H9 (cell line): ENCODE measurements around the gene CAPG. TPM values are rescaled to one million over a fixed set of nuclear protein-coding genes. Genes with fewer than 3 reads are reported as not detected.
"Not testable (repeated sequence)": the region's sequence is repeated elsewhere in the genome, so short reads cannot be mapped to it uniquely, and the experiment has no call there.

ENCODE experiments used
- DNase-seq: peaks from one replicate; pipeline ENCODE4 v3.0.0-alpha.2; 2017
- H2AFZ ChIP-seq: one replicate; pipeline ENCODE4 v1.6.1; 2013; ENCODE audit warnings: mild to moderate bottlenecking, low read length, control low read depth, moderate library complexity
- H2AK5ac ChIP-seq: 2 replicates; pipeline ENCODE4 v1.6.1; 2013; ENCODE audit warnings: low read length, control low read depth, mixed read lengths; ENCODE audit not compliant: insufficient read length
- H2BK120ac ChIP-seq: one replicate; pipeline ENCODE4 v1.6.1; 2013; ENCODE audit warnings: low read depth, mild to moderate bottlenecking, low read length, control low read depth, inconsistent platforms; ENCODE audit not compliant: poor library complexity, severe bottlenecking
- H2BK12ac ChIP-seq: 2 replicates; pipeline ENCODE4 v1.6.1; 2013; ENCODE audit warnings: low read length, control low read depth, mixed read lengths, low read depth; ENCODE audit not compliant: insufficient read length
- H2BK15ac ChIP-seq: 2 replicates; pipeline ENCODE4 v1.6.1; 2013; ENCODE audit warnings: low read depth, low read length, control low read depth
- H2BK20ac ChIP-seq: one replicate; pipeline ENCODE4 v1.6.1; 2013; ENCODE audit warnings: low read depth, mild to moderate bottlenecking, low read length, control low read depth, inconsistent platforms; ENCODE audit not compliant: poor library complexity, severe bottlenecking
- H2BK5ac ChIP-seq: 2 replicates; pipeline ENCODE4 v1.6.1; 2013; ENCODE audit warnings: low read length, control low read depth, mixed read lengths; ENCODE audit not compliant: insufficient read length
- H3K14ac ChIP-seq: 2 replicates; pipeline ENCODE4 v1.6.1; 2013; ENCODE audit warnings: low read length, control low read depth; ENCODE audit not compliant: insufficient read depth
- H3K18ac ChIP-seq: 2 replicates; pipeline ENCODE4 v1.6.1; 2013; ENCODE audit warnings: low read depth, mild to moderate bottlenecking, mixed read lengths, low read length, control low read depth; ENCODE audit not compliant: insufficient read length
- H3K23ac ChIP-seq: 2 replicates; pipeline ENCODE4 v1.6.1; 2013; ENCODE audit warnings: low read length, control low read depth, mixed read lengths, low read depth; ENCODE audit not compliant: insufficient read length
- H3K23me2 ChIP-seq: 2 replicates; pipeline ENCODE4 v1.6.1; 2013; ENCODE audit warnings: low read depth, mild to moderate bottlenecking, mixed read lengths, low read length, control low read depth; ENCODE audit not compliant: insufficient read length, poor library complexity, severe bottlenecking
- H3K27ac ChIP-seq: 2 replicates; pipeline ENCODE4 v1.5.1; 2013; ENCODE audit warnings: low read length, control low read depth, mixed read lengths, low read depth; ENCODE audit not compliant: insufficient read length
- H3K27me3 ChIP-seq: 2 replicates; pipeline ENCODE4 v1.6.1; 2013; ENCODE audit warnings: low read length, control low read depth, inconsistent platforms; ENCODE audit not compliant: insufficient read depth
- H3K4ac ChIP-seq: 2 replicates; pipeline ENCODE4 v1.6.1; 2013; ENCODE audit warnings: low read depth, mild to moderate bottlenecking, control low read depth, inconsistent platforms, low read length, moderate library complexity
- H3K4me1 ChIP-seq: 2 replicates; pipeline ENCODE4 v1.6.1; 2013; ENCODE audit warnings: low read length, control low read depth, inconsistent platforms; ENCODE audit not compliant: insufficient read depth
- H3K4me2 ChIP-seq: 2 replicates; pipeline ENCODE4 v1.6.1; 2013; ENCODE audit warnings: low read length, control low read depth, mixed read lengths; ENCODE audit not compliant: insufficient read length, insufficient read depth
- H3K56ac ChIP-seq: 2 replicates; pipeline ENCODE4 v1.6.1; 2013; ENCODE audit warnings: low read depth, mild to moderate bottlenecking, mixed read lengths, low read length, control low read depth; ENCODE audit not compliant: insufficient read length
- H3K79me1 ChIP-seq: 2 replicates; pipeline ENCODE4 v1.6.1; 2013; ENCODE audit warnings: low read depth, mild to moderate bottlenecking, moderate library complexity, low read length, control low read depth, inconsistent platforms; ENCODE audit not compliant: insufficient read depth, poor library complexity, severe bottlenecking
- H3K79me2 ChIP-seq: 2 replicates; pipeline ENCODE4 v1.6.1; 2013; ENCODE audit warnings: low read length, control low read depth, inconsistent platforms; ENCODE audit not compliant: insufficient read depth
- H3K9ac ChIP-seq: 2 replicates; pipeline ENCODE4 v1.6.1; 2013; ENCODE audit warnings: low read length, control low read depth, mixed read lengths; ENCODE audit not compliant: insufficient read length; ENCODE audit errors: extremely low read depth
- H3K9me3 ChIP-seq: one replicate; pipeline ENCODE4 v1.6.1; 2013; ENCODE audit warnings: low read depth, low read length, inconsistent platforms; ENCODE audit not compliant: control insufficient read depth
- H3T11ph ChIP-seq: one replicate; pipeline ENCODE4 v1.6.1; 2013; ENCODE audit warnings: mild to moderate bottlenecking, low read length, control low read depth, inconsistent platforms
- H4K20me1 ChIP-seq: one replicate; pipeline ENCODE4 v1.6.1; 2013; ENCODE audit not compliant: control insufficient read depth, insufficient read length, insufficient read depth
- H4K5ac ChIP-seq: 2 replicates; pipeline ENCODE4 v1.6.1; 2013; ENCODE audit warnings: low read depth, mild to moderate bottlenecking, mixed read lengths, low read length, control low read depth; ENCODE audit not compliant: insufficient read length
- H4K8ac ChIP-seq: replicated peaks from 2 replicates; pipeline ENCODE4 v1.6.1; 2013; ENCODE audit warnings: low read length, control low read depth, mixed read lengths, low read depth; ENCODE audit not compliant: insufficient read length
- H4K91ac ChIP-seq: 2 replicates; pipeline ENCODE4 v1.6.1; 2013; ENCODE audit warnings: low read depth, mild to moderate bottlenecking, moderate library complexity, mixed read lengths, low read length, control low read depth; ENCODE audit not compliant: insufficient read length
- H3K27ac Mint-ChIP-seq, 3 experiments: 2 replicates in 2 of 3; 3 replicates in 1 of 3; pipeline ENCODE4 v1.8.0; 2020 to 2021; ENCODE audit warnings: mixed read lengths in 3 of 3, mild to moderate bottlenecking in 1 of 3, moderate library complexity in 1 of 3
- H3K27me3 Mint-ChIP-seq: 2 replicates; pipeline ENCODE4 v1.8.0; 2021; ENCODE audit warnings: low read depth, mild to moderate bottlenecking, moderate library complexity, mixed read lengths
- H3K36me3 Mint-ChIP-seq, 3 experiments: 2 replicates in 2 of 3; 3 replicates in 1 of 3; pipeline ENCODE4 v1.8.0; 2020 to 2021; ENCODE audit warnings: low read depth in 3 of 3, mixed read lengths in 3 of 3; ENCODE audit not compliant: insufficient read depth in 1 of 3
- H3K4me1 Mint-ChIP-seq, 2 experiments: 2 replicates each; pipeline ENCODE4 v1.8.0; 2020; ENCODE audit warnings: mixed read lengths in 2 of 2
- H3K4me3 Mint-ChIP-seq, 2 experiments: 2 replicates in 1 of 2; 3 replicates in 1 of 2; pipeline ENCODE4 v1.8.0; 2020 to 2021; ENCODE audit warnings: mild to moderate bottlenecking in 2 of 2, mixed read lengths in 2 of 2, moderate library complexity in 1 of 2
- H3K9me3 Mint-ChIP-seq, 2 experiments: 2 replicates in 1 of 2; 3 replicates in 1 of 2; pipeline ENCODE4 v1.8.0; 2020; ENCODE audit warnings: mild to moderate bottlenecking in 2 of 2, mixed read lengths in 2 of 2, moderate library complexity in 1 of 2
- WGBS: extraction: QIAGEN DNeasy Blood & Tissue Kit; methylation state at CpG from one replicate; pipeline ENCODE4 v1.1.7; 2013; ENCODE audit warnings: missing lambda C conversion rate, low lambda C conversion rate, mixed read lengths; ENCODE audit not compliant: insufficient read length; ENCODE audit errors: extremely low coverage; 5-methylcytosine and 5-hydroxymethylcytosine counted together
- total RNA-seq: library from RNA; stranded (reverse); gene quantifications from 2 replicates; pipeline ENCODE4 v1.2.1, GENCODE V29; 2021
- TF ChIP-seq, protein P1 (sequence below): fragments of 200-600 bp; sonication (generic); conservative IDR thresholded peaks from 3 replicates; pipeline ENCODE4 v1.8.0; 2021; ENCODE audit warnings: antibody characterized with exemption, mild to moderate bottlenecking

The CAPG gene
- total RNA-seq, 1 experiment from 2014 or later: 72.8 TPM

DNA sequence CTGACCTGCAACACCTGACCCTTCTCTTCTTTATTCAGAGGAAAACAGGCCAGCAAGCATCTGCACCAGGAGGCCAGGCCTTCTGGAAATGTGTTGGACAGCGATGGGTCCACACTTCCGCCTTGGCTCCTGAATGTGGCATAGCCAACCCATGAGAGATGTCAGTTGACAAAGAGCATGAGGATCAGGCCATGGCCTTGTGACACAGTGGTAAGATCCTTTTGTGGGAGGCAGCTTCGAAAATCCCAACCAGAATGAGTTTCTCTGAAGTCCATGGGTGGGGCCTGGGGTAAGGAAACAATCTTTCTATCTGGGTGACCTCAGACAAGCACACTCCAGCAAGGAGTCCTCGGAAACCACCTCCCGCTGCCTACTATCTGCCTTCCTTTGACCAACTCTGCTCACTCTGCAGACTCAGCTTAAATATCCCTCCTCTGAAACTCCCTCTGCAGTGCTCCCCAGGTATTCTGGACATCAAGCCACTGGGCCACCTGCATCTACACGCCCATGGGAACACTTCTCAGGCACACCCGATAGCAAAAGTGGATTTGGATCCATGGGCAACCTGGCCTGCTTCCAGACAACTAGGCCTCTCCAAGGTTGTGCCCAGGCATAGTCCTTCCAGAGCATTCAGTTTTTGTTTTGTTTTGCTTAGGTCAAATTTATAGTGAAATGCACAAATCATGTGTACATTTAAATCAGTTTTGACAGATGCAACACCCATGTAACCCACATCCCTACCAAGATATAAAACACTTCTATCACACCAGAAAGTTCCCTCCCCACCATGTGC lies 4.8 kb upstream of the CAPG start:
- no peak overlapping the region for H2BK20ac ChIP-seq
- H3K4me1 ChIP-seq: peaks cover 11% of the 10 kb centered on the region
- H2AK5ac ChIP-seq: no peak overlapping the region
- no peak overlapping the region for H2BK120ac ChIP-seq
- H2AFZ ChIP-seq: no peak overlapping the region
- no peak overlapping the region for H3K14ac ChIP-seq
- H3K18ac ChIP-seq: no peak overlapping the region
- no peaks in the 10 kb centered on the region for H4K20me1 ChIP-seq
- Mint-ChIP-seq H3K36me3 (no peaks in the 10 kb centered on the region), H3K27ac (no peak overlapping the region), H3K9me3 (no peaks in the 10 kb centered on the region), H3K27me3 (no peaks in the 10 kb centered on the region; the same call in none of the 2 replicates), H3K4me3 (peak overlapping the region in 1 of 2 experiments; percentile 44; a peak in 1 of 5 replicates), H3K4me1 (peaks cover 30 to 32% of the 10 kb centered on the region in 2 experiments)
- H2BK5ac ChIP-seq: no peak overlapping the region
- TF ChIP-seq, protein P1, sequence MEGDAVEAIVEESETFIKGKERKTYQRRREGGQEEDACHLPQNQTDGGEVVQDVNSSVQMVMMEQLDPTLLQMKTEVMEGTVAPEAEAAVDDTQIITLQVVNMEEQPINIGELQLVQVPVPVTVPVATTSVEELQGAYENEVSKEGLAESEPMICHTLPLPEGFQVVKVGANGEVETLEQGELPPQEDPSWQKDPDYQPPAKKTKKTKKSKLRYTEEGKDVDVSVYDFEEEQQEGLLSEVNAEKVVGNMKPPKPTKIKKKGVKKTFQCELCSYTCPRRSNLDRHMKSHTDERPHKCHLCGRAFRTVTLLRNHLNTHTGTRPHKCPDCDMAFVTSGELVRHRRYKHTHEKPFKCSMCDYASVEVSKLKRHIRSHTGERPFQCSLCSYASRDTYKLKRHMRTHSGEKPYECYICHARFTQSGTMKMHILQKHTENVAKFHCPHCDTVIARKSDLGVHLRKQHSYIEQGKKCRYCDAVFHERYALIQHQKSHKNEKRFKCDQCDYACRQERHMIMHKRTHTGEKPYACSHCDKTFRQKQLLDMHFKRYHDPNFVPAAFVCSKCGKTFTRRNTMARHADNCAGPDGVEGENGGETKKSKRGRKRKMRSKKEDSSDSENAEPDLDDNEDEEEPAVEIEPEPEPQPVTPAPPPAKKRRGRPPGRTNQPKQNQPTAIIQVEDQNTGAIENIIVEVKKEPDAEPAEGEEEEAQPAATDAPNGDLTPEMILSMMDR: no peak
- peaks cover 14% of the 10 kb centered on the region for H3K23me2 ChIP-seq
- WGBS: no CpG with 5 or more reads among the region's 7 CpGs
- H3K9ac ChIP-seq: no peak overlapping the region
- H4K91ac ChIP-seq: no peak overlapping the region
- H3K23ac ChIP-seq: no peak overlapping the region
- H2BK12ac ChIP-seq: no peak overlapping the region
- no peak overlapping the region for H3K27ac ChIP-seq
- H4K5ac ChIP-seq: no peak overlapping the region
- H3K4ac ChIP-seq: no peak overlapping the region
- no peak overlapping the region for H3K56ac ChIP-seq
- H3T11ph ChIP-seq: no peak overlapping the region
- H4K8ac ChIP-seq: no peak overlapping the region
- H3K9me3 ChIP-seq: no peaks in the 10 kb centered on the region
- H3K4me2 ChIP-seq: no peak overlapping the region
- H3K79me1 ChIP-seq: no peaks in the 10 kb centered on the region
- no peak overlapping the region for H2BK15ac ChIP-seq
- no peaks in the 10 kb centered on the region for H3K27me3 ChIP-seq
- no peak for DNase-seq
- no peaks in the 10 kb centered on the region for H3K79me2 ChIP-seq

DNA sequence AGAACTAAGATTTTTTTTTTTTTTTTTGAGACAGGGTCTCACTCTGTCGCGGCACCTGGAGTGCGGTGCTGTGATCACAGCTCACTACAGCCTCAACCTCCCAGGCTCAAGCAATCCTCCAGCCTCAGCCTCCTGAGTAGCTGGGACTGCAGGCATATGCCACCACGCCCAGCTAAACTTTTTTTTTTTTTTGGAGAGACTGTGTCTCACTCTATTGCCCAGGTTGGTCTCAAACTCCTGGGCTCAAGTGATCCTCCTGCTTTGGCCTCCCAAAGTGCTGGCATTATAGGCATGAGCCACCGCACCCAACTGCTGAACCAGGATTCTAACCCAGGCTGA lies 4.2 kb upstream of the CAPG start:
- not testable (repeated sequence) for H2BK5ac ChIP-seq, H2BK12ac ChIP-seq, H2BK20ac ChIP-seq, H3K18ac ChIP-seq, H3K14ac ChIP-seq, H3K27ac Mint-ChIP-seq, H3K27ac ChIP-seq, H3K79me2 ChIP-seq, H3K4ac ChIP-seq, H3K27me3 ChIP-seq, H4K5ac ChIP-seq, H3K9ac ChIP-seq, H4K91ac ChIP-seq, H3K36me3 Mint-ChIP-seq, H2AFZ ChIP-seq, H4K20me1 ChIP-seq, H3K9me3 Mint-ChIP-seq, H3K56ac ChIP-seq, H2AK5ac ChIP-seq, H3K79me1 ChIP-seq, H4K8ac ChIP-seq, H2BK120ac ChIP-seq, H3T11ph ChIP-seq, H2BK15ac ChIP-seq, H3K27me3 Mint-ChIP-seq, H3K23ac ChIP-seq, H3K9me3 ChIP-seq, DNase-seq
- WGBS: no CpG with 5 or more reads among the region's 5 CpGs
- H3K4me1 Mint-ChIP-seq: peaks cover 31 to 33% of the 10 kb centered on the region in 2 experiments
- peak overlapping the region; percentile 81 to 87; a peak in 4 of 5 replicates for H3K4me3 Mint-ChIP-seq
- Histone ChIP-seq H3K23me2 (peaks cover 14% of the 10 kb centered on the region), H3K4me1 (peaks cover 16% of the 10 kb centered on the region), H3K4me2 (peak overlapping the region; percentile 90)
